SH-SY5Y (cell line): ENCODE results near the gene CSHL1.

ENCODE experiments used
- GATA2 ChIP-seq: IDR thresholded peaks from 2 replicates; pipeline ENCODE4 v1.6.1; 2011; ENCODE audit warnings: mild to moderate bottlenecking, low read depth, low read length
- GATA3 ChIP-seq: IDR thresholded peaks from 2 replicates; pipeline ENCODE4 v1.6.1; 2011; ENCODE audit warnings: low read depth, mild to moderate bottlenecking, low read length, moderate library complexity

CSHL1 gene

DNA sequence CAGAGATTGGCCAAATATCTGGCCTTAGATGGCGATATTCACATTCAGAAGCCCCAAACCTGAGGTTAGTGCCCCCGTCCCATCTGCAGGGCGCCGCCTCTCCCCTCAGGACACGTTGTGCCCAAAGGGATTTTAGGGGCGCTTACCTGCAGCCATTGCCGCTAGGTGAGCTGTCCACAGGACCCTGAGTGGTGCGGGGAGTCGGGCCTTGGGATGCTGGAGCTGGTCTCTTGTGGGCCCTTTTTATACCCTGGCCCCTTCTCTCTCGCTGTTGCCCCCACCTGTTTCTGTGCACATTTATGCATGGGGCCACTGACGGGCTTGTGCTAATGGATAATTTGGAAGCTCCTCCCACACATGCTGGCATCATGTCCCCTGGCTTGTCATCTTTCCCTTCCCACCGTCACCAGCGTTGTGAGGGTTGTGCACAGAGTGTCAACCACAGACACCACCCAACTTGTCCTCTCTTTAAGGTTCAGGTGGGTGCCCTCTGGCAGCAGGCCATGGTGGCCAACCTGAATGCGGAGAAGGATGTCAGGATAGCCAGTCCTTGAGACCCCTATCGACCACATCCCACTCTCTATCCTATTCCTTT is at the start of gene CSHL1:
Gene CSHL1 (minus strand): TSS at position 218 of the 595 bp plus-strand sequence. CDS start 62 bp downstream, at position 156.
- no peak for TF ChIP-seq GATA2
- TF ChIP-seq GATA3: no peak

- TF ChIP-seq GATA3 (no peak), GATA2 (no peak)
These were observed 49.4 kb upstream of the CSHL1 start for GRCh38 chr17:63960430-63960829.

GRCh38 chr17:63960006-63960405 is 48.9 kb upstream of the CSHL1 start:
- no peak for TF ChIP-seq GATA2

DNA sequence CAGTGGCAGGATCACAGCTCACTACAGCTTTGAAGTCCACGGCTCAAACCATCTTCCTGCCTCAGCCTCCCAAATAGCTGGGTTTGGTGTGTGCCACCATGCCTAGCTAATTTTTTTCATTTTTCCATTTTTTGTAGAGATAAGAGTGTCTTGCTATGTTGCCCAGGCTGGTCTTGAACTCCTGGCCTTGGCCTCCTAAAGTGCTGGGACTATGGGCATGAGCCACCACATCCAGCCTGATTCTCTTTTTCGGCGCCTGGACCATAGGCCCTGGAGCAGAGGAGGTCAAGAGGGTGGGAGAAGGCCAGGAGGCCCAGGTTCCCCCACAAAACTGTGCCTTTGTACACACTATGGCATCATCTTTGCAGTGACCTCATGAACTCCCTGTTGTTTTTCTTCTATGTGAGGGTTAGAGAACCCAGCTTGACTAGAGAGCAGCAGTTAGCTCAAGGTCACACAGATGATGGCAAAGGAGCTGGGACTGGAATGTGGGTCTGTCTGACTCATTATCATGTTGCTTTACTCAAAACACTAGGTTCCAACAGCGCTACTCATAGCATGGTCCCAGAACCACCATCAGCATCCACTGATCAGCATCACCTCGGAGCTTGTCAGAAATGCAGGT is 45.4 kb upstream of the CSHL1 start:
- TF ChIP-seq GATA3: no peak
- no peak for TF ChIP-seq GATA2

DNA sequence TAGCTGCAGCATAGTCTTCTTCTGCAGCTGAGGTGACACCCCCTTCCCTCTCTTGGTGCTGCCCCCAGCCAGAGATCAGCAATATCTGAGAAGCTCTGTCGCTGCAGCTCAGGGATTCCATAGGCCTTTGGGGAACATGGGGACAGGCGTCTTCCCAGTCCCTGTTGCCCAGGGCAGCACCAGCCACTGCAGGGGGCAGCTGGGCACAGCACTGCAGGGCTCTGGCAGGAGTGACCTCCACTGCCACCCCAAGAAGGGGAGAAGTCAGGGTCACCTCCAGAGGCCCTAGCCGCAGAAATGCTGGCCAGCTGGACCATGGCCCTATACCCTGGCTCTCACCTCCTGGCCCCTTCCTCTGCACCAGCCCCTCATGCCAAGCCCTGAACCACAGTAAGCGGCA is 44.7 kb upstream of the CSHL1 start:
- TF ChIP-seq GATA3 (no peak), GATA2 (no peak)

- TF ChIP-seq GATA2 (no peak), GATA3 (no peak)
These were observed 44.2 kb upstream of the CSHL1 start for GRCh38 chr17:63955232-63955631.

DNA sequence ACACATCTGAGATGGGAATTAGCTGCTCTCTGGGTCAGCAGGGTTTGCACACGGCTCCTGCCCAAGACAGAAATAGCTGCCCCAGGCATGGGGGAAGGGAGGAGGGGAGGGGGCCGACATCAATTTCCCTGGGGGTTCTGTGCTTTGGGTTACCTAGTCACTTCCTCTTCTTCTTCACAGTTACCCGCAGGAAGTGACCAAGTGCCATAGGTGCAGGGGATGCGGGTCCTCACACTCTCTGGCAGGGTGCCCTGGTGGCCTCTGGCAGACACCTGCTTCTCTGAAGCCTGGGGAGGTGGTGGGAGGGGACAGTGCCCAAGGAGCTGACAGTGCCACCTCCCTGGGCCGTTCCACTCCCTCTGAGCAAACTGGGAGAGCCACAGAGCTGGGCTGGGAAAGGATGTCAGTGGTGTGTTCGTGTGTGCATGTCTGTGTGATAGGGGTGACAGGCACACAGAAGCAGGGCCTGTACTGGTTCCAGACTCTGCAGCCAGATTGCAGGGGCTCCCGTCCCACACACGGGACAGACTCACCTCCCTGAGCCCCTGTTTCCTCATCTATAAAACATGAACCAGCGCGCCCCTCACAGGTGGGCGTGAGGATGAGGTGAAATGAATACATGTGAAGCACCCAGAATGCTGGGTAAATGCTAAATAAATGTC is 43.5 kb upstream of the CSHL1 start:
- TF ChIP-seq GATA3 (no peak), GATA2 (no peak)

DNA sequence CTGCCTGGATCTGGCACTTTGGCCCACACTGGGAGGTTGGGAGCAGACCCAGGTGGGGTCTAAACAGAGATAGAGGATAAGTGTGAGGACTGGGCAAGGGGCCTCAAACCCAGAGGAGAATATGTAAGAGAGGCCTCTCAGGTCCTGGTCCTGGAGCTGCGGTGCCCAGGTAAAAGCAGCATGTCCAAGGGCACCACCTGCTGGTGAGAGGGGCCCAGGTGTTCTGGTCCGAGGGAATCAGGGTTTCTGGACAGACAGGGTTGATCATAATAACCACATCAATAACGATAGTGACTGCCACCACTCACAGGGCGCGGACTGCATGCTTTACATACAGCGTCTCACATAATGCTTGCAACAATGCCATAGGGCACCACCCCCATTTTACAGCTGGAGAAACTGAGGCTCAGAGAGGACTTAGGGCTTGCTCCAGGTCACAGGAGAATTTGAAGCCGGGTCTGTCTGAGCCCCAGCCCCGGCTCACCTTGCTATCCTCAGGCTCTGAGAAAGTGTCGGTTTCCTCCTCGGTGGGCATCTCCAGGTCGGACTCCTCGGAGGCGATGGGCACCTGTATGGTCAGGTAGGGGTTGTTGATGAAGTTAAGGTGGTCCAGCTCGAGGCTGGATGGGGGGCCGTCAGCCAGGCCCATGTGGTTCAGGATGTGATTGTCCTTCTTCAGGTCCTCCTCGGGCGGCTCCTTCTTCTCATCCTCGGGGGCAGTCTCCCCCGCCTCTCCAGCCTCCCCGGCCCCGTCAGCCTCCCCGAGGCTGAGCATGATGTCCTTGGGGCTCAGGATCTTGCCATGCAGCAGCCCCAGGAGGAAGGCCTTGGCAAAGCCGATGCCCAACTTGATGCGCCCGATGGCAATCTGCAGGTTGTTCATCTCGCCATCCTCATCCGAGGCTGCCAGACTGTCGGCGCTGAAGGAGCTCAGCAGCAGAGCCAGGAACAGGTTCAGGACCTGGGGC is 40.2 kb upstream of the CSHL1 start:
- no peak for TF ChIP-seq GATA3
- no peak for TF ChIP-seq GATA2

DNA sequence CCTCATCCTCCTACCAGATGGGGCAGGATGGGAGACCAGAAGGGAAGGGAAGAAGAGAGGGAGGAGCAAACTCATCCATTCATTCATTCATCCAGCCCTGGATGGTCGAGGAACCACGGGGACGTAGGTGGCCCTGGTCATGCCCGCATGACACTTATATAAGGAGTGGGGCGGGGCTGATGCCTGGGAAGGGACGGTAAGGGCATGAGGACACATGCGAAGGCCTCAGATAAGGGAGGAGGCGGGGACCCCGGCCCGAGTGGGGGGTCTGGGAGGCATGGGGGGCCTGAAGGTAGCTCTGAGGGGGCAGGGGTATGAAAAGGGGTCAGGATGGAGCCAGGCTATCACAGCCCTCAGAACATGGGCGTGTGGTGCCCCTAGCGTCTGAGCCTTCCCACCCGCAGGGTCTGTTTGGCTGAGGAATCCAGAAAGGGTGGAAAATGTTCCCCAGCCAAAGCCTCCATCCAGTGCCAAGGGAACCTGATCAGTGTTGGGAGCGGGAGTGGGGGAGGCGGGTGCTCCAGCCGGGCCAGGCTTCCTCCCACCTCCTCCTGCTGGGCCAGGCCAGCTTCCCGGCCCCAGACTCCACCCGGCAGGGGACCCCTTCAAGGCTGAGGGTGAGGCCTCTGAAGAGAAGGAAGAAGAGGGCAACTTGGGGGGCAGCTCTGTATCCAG is 38.7 kb upstream of the CSHL1 start:
- TF ChIP-seq GATA3 (no peak), GATA2 (no peak)

DNA sequence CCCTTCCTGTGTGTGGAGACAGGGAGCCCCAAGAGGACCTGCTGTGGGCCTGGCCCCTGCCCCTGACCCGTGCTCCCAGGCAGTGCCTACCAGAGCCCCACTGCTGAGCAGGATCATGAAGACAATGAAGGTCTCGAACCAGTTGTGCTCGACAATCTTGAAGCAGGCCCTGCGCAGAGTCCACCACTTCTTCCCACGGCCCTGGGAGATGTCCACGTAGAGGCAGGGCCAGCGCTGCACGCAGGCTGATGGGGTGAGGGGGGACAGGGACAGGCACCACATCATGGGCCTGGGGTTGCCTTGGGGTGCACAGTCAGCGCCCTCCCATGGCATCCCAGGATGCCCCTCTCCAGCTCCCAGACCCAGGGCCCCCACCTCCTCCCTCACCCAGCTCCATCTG is 37.5 kb upstream of the CSHL1 start:
- TF ChIP-seq GATA3: no peak
- no peak for TF ChIP-seq GATA2

DNA sequence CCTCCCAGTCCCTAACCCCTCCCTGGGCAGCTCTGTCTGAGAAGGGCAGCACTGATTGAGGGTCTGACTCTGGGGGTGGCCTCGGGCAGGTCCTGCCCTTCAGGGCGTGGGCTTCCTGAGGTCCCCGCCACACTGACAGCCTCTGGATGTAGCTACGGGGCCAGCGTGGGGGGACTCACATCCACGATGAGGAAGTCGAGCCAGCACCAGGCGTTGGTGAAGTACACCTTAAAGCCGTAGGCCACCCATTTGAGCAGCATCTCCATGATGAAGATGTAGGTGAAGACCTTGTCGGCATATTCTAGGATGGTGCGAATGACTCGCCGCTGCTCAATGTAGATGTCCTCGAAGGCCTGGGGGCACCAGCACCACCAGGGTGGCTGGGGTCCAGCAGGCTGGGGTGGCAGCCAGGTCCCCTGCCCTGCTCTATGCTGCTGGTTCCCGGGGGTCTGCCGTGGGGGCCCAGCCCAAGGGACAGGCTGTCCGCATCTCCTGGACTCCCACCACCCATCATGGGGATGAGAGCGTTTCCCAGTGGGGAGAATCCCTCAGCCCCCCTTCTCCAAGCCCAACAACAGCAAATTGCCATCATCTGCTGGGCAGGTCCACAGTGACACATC is 36.8 kb upstream of the CSHL1 start:
- TF ChIP-seq GATA2: no peak
- no peak for TF ChIP-seq GATA3

GRCh38 chr17:63946440-63947363 is 35.6 kb upstream of the CSHL1 start:
- TF ChIP-seq GATA2 (no peak), GATA3 (no peak)

DNA sequence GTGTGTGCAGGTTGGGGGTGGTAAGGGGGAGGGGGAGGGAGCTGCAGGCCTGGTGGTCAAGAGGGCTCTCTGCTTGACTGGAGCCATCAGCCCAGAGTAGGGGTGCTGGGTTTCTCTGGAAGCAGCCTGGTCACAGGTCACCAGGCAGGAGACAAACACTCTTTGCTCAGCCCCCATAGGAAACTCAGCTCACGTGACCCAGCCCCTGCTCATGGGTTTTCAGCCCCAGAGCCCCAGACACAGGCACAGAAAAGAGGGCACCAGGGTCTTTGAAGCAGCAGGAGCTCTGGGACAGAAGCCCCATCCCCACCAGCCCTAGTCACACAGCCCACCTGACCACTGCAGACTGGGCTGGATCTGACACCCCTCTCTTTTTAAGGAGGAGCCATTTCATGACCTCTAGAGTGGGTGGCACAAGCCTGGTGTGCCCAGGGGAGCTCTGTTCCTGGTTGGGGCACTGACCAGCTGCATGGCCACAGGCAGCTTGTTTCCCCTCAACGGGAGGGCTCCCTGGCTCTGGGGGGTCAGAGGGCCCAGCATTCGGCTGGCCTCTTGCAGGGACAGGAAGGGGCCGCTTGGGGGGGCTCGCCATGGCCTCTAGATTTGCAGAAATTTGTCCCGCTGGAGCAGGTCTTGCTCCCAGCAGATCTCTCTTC is 34.9 kb upstream of the CSHL1 start:
- TF ChIP-seq GATA3 (no peak), GATA2 (no peak)
